PC-9 (cell line): ENCODE data around the gene NMT2. TPM values are rescaled to one million over a fixed set of nuclear protein-coding genes. Genes with fewer than 3 reads are reported as not detected.

Experiments
- BruUV-seq: library from RNA; stranded (reverse); fragments of 400-500 nt; replicated peaks from 2 replicates; lab custom pipeline; 2021; lab: Mats Ljungman, UMichigan
- CTCF ChIA-PET: fragments of 300-600 bp; sonication (Branson Sonifier 250); formaldehyde crosslinking; loops from one replicate; lab custom pipeline; 2022; ENCODE audit warnings: antibody characterized with exemption; lab: Charles Lee
- POLR2A ChIA-PET: fragments of 300-600 bp; sonication (Branson Sonifier 250); formaldehyde crosslinking; loops from one replicate; lab custom pipeline; 2022; ENCODE audit warnings: antibody characterized with exemption; ENCODE audit not compliant: unreplicated experiment; lab: Charles Lee
- DNase-seq, 2 experiments: peaks; one replicate each; pipeline versions ENCODE4 v3.0.0 to v3.0.0-alpha.2; 2015 to 2022; ENCODE audit warnings: mixed read lengths in 1 of 2
- H2AFZ ChIP-seq: fragments of 200-600 bp; sonication (generic); 2 replicates; pipeline ENCODE4 v1.8.1; 2017; ENCODE audit warnings: antibody characterized with exemption
- H3F3A ChIP-seq: fragments of 200-600 bp; sonication (generic); 2 replicates; pipeline ENCODE4 v1.8.1; 2017; ENCODE audit warnings: antibody characterized with exemption, mild to moderate bottlenecking, low read depth; ENCODE audit not compliant: insufficient read depth
- H3K27ac ChIP-seq: fragments of 200-600 bp; sonication (generic); 2 replicates; pipeline ENCODE4 v1.6.1; 2016; ENCODE audit warnings: mixed run types
- H3K27me3 ChIP-seq: fragments of 200-600 bp; sonication (generic); 2 replicates; pipeline ENCODE4 v1.6.1; 2016; ENCODE audit warnings: low read depth, mixed run types; ENCODE audit not compliant: insufficient read depth
- H3K36me3 ChIP-seq: fragments of 200-600 bp; sonication (generic); 2 replicates; pipeline ENCODE4 v1.6.1; 2016; ENCODE audit warnings: low read depth, mixed run types
- H3K4me1 ChIP-seq: fragments of 200-600 bp; sonication (generic); replicated peaks from 2 replicates; pipeline ENCODE4 v1.6.1; 2016; ENCODE audit warnings: mixed run types; ENCODE audit not compliant: insufficient read depth
- H3K4me2 ChIP-seq: fragments of 200-600 bp; sonication (generic); 2 replicates; pipeline ENCODE4 v1.6.1; 2017; ENCODE audit warnings: mixed run types
- H3K4me3 ChIP-seq: fragments of 200-600 bp; sonication (generic); 2 replicates; pipeline ENCODE4 v1.6.1; 2016; ENCODE audit warnings: mixed run types
- H3K79me2 ChIP-seq: fragments of 200-600 bp; sonication (generic); 2 replicates; pipeline ENCODE4 v1.6.1; 2017; ENCODE audit warnings: low read depth, mixed run types
- H3K9me2 ChIP-seq: fragments of 200-600 bp; sonication (generic); 2 replicates; pipeline ENCODE4 v1.8.1; 2017; ENCODE audit warnings: mild to moderate bottlenecking; ENCODE audit not compliant: insufficient read depth
- H3K9me3 ChIP-seq: fragments of 200-600 bp; sonication (generic); 2 replicates; pipeline ENCODE4 v1.8.1; 2016; ENCODE audit warnings: low read depth; ENCODE audit not compliant: insufficient read depth
- H4K20me1 ChIP-seq: fragments of 200-600 bp; sonication (generic); 2 replicates; pipeline ENCODE4 v1.8.1; 2017; ENCODE audit not compliant: insufficient read depth
- CTCF ChIP-seq: fragments of 200-600 bp; sonication (generic); conservative IDR thresholded peaks from 2 replicates; pipeline ENCODE4 v1.6.1; 2017; ENCODE audit warnings: mixed run types, antibody characterized with exemption, mild to moderate bottlenecking, moderate library complexity
- EZH2 ChIP-seq: fragments of 200-600 bp; sonication (generic); IDR thresholded peaks from 2 replicates; pipeline ENCODE4 v1.8.0; 2017; ENCODE audit warnings: antibody characterized with exemption, low read depth
- intact Hi-C: fragments of 100-400 bp; cut with micrococcal nuclease; formaldehyde crosslinking; loops from one replicate; pipeline ENCODE4 v1.10.0; 2022; ENCODE audit not compliant: unreplicated experiment
- total RNA-seq: library from RNA; stranded (reverse); gene quantifications from 2 replicates; pipeline ENCODE4 v1.2.3, GENCODE V29; 2021

Gene NMT2
- total RNA-seq, 1 experiment from 2014 or later: 11.0 TPM

GRCh38 chr10:15197276-15197675, 28.8 kb upstream of the NMT2 start:
- no peak overlapping the region for H3K27ac ChIP-seq
- intact Hi-C loops: no loop called here
- no peak for DNase-seq
- H3K79me2 ChIP-seq: no peaks in the 10 kb centered on the region
- no peak overlapping the region for H3K4me2 ChIP-seq
- H3K9me2 ChIP-seq: no peaks in the 10 kb centered on the region
- peaks cover 15% of the 10 kb centered on the region for H3F3A ChIP-seq
- H3K4me3 ChIP-seq: no peak overlapping the region
- TF ChIP-seq EZH2 (no peak), CTCF (no peak)
- H4K20me1 ChIP-seq: no peaks in the 10 kb centered on the region
- POLR2A ChIA-PET: no interaction called here
- no peaks in the 10 kb centered on the region for H3K36me3 ChIP-seq
- H3K9me3 ChIP-seq: no peaks in the 10 kb centered on the region
- no TSS peak for BruUV-seq
- H3K27me3 ChIP-seq: no peaks in the 10 kb centered on the region
- CTCF ChIA-PET: interaction anchor here (0.6 kb wide), 1 partner anchor 43 kb away, joined by 3 read pairs; no protein-coding TSS in a partner anchor
- H2AFZ ChIP-seq: no peak overlapping the region
- H3K4me1 ChIP-seq: peaks cover 26% of the 10 kb centered on the region

GRCh38 chr10:15196021-15196834, 27.7 kb upstream of the NMT2 start:
- TF ChIP-seq CTCF (no peak), EZH2 (no peak)
- Histone ChIP-seq H4K20me1 (no peaks in the 10 kb centered on the region), H3K27me3 (no peaks in the 10 kb centered on the region), H3F3A (peaks cover 10% of the 10 kb centered on the region), H3K36me3 (no peaks in the 10 kb centered on the region), H3K4me1 (peaks cover 16% of the 10 kb centered on the region), H3K9me3 (no peaks in the 10 kb centered on the region), H3K4me2 (no peak overlapping the region), H3K79me2 (no peaks in the 10 kb centered on the region), H2AFZ (no peak overlapping the region), H3K27ac (no peak overlapping the region), H3K9me2 (no peaks in the 10 kb centered on the region), H3K4me3 (no peak overlapping the region)
- ChIA-PET POLR2A (no interaction called here), CTCF (no interaction called here)
- intact Hi-C loops: no loop called here
- BruUV-seq: no TSS peak
- no peak for DNase-seq

- H2AFZ ChIP-seq: no peak overlapping the region
- BruUV-seq: no TSS peak
- no peaks in the 10 kb centered on the region for H4K20me1 ChIP-seq
- H3K4me2 ChIP-seq: no peak overlapping the region
- TF ChIP-seq EZH2: no peak
- no peak for TF ChIP-seq CTCF
- DNase-seq: no peak
- no peak overlapping the region for H3K27ac ChIP-seq
- H3F3A ChIP-seq: no peaks in the 10 kb centered on the region
- no peaks in the 10 kb centered on the region for H3K79me2 ChIP-seq
- no peaks in the 10 kb centered on the region for H3K36me3 ChIP-seq
- H3K9me2 ChIP-seq: no peaks in the 10 kb centered on the region
- intact Hi-C loops: no loop called here
- no peaks in the 10 kb centered on the region for H3K4me1 ChIP-seq
- ChIA-PET POLR2A (no interaction called here), CTCF (no interaction called here)
- H3K27me3 ChIP-seq: no peaks in the 10 kb centered on the region
- no peak overlapping the region for H3K4me3 ChIP-seq
- H3K9me3 ChIP-seq: no peaks in the 10 kb centered on the region
Observed at GRCh38 chr10:15189133-15189885, 20.8 kb upstream of the NMT2 start.
